GM21447 (cell line): ENCODE measurements around the gene GGTLC2.
"Not testable (repeated sequence)": the region's sequence is repeated elsewhere in the genome, so short reads cannot be mapped to it uniquely, and the experiment has no call there.

Experiments
- ATAC-seq: cut with Tn5 transposase; IDR thresholded peaks from one replicate; pipeline ENCODE4 v1.9.1; 2021; ENCODE audit not compliant: unreplicated experiment

Gene GGTLC2

DNA sequence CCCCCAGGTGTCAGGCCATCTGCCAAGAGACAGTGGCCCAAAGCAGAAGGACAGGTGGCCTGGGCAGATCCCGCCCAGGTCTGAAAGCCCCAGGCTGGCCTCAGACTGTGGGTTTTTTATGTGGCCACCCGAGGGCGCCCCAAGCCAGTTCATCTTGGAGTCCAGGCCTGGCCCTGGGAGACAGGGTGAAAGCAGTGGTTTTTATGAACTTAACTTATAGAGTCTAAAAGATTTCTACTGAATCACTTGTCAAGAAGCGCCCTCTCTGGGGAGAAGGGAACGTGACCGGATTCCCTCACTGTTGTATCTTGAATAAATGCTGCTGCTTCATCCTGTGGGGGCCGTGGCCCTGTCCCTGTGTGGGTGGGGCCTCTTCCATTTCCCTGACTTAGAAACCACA lies 8.2 kb upstream of the GGTLC2 start:
- ATAC-seq, result not testable (repeated sequence)

GRCh38 chr22:22638313-22638712 lies 6.1 kb upstream of the GGTLC2 start:
- not testable (repeated sequence) for ATAC-seq

DNA sequence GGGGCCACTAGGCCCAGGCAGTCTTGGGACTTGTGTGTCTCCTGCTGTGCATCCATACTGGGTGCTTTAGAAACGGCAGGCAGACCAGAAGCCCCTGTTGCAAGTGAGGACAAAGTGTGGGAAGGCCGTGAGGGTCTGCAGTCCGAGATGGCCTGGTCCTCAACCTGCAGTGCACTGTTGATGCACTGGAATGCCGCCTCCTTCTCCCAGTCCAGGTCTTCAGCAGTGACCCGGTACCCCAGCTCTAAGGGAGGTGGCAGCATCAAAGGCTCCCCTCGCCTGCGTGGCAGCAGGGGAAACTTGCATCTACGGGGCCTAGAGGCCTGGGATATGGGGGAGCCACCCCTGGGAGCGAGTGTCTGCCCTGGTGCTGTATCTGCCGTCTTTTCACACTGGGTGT lies 2.2 kb upstream of the GGTLC2 start:
- not testable (repeated sequence) for ATAC-seq

DNA sequence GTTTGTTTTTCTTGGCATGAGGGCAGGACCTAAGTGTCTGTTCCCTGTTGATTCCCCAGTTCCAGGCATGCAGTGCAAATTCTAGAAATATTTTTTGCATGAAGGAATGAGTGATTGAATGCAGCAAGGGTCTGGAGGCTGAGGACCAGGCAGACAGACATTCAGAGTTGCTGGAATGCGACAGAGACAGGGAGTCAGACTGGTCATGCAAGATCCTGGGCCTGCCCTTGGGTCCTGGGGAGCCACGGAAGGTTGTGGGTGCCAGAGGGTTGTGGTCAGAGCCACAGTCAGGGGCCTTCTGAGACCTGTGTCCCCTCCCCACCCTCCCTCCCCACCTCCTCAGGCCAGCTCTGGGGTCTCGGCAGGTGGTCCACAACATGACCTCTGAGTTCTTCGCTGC lies 1.6 kb downstream of the GGTLC2 start:
- not testable (repeated sequence) for ATAC-seq

- not testable (repeated sequence) for ATAC-seq
Measured at GRCh38 chr22:22647952-22648351, 3.5 kb downstream of the GGTLC2 start.

GRCh38 chr22:22648863-22649536 lies 4.6 kb downstream of the GGTLC2 start:
- not testable (repeated sequence) for ATAC-seq

DNA sequence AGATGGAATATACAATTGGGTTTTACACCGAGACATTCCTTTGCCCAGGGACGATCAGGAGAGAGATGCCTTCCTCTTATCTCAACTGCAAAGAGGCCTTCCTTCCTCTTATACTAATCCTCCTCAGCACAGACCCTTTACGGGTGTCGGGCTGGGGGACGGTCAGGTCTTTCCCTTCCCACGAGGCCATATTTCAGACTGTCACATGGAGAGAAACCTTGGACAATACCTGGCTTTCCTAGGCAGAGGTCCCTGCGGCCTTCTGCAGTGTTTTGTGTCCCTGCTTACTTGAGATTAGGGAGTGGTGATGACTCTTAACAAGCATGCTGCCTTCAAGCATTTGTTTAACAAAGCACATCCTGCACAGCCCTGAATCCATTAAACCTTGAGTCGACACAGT lies 5.3 kb downstream of the GGTLC2 start:
- ATAC-seq, result not testable (repeated sequence)

DNA sequence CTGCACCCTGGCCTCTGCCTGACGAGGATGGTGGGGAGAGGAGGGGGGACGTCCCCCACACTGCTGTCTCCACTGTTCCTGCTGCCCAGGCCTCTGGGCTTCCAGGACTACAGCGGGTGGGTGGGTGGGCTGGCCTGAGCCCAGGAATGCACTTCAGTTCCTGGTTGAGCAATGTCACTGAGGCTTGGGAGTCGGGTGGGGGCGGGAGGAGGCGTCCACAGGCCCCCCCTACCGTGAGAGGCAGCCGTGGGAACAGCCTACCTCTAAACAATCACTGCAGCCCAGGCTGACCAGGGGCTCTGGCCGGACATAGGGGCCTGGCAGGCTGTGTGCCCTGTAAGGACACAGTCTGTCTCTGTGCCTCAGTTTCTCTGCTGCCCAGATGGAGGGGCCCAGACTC lies 6.0 kb downstream of the GGTLC2 start:
- ATAC-seq, result not testable (repeated sequence)

- not testable (repeated sequence) for ATAC-seq
Measured at GRCh38 chr22:22650803-22651515, 6.5 kb downstream of the GGTLC2 start.

DNA sequence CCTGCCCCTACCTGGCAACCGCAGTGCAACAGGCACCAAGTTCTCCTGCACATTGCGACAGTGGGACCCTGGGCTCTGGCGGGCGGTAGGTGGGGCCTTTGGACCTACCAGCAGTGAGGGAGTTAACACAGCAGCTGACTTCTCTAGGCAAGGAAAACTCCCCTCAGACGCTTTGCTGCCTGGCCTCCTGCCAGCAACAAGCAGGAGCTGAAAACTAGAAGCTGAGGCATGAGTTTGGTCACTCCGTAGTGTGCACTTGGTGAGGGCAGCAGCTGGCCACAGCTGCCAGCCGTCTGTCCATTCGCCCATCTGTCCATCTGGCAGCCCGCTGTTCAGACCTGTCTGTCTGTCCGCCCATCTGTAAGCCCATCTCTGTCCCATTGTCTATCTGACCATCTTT lies 7.2 kb downstream of the GGTLC2 start:
- ATAC-seq, result not testable (repeated sequence)

DNA sequence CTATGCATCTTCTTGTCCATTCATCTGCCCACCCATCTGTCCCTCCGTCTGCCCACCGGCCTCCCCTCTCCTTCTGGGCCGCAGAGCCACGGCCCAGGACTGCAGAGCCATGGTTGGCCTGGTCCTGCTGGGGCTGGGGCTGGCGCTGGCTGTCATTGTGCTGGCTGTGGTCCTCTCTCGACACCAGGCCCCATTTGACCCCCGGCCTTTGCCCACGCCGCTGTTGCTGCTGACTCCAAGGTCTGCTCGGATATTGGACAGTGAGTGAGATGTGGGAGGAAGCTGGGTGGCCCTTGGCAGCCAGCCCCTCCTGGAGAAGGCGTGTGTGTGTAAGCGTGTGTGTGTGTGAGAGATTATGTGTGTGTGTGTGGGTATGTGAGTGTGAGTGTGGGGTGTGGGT lies 7.7 kb downstream of the GGTLC2 start:
- not testable (repeated sequence) for ATAC-seq

- ATAC-seq, result not testable (repeated sequence)
Measured at GRCh38 chr22:22652573-22652972, 8.2 kb downstream of the GGTLC2 start.

DNA sequence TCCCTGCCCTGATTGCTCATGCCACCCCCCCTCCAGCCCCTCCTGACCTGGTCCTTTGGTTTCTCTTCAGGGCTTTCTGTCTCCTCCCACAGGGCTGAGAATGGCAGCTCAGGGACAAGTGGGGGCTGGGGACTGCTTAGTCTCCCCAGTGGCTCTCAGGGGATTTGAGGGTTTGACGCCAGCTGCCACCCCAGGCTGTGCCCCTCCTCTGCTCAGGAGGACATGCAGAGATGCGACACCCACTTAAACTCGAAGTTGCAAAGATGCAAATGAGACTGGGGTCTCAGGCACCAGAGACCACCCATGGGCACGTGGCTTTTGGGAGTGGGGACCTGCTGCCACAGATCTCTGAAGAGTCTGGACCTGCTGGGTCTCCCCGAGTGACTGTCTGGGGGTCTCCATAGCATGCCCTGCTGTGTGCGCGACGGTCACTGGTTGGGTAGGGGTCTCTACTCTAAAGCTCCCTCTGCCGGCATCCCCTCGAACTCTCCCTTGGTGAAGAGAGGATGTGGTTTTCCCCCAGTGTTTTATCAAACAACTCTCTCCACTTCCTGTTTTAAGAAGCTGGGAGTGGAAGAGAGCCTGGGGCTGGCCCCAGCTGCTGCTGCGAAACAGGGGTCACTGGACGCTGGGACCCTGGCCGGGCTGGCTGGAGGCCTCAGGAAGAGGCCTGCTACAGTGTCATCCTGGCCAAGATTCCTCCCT lies 9.4 kb downstream of the GGTLC2 start:
- not testable (repeated sequence) for ATAC-seq

GRCh38 chr22:22655452-22656290 lies 11.3 kb downstream of the GGTLC2 start:
- ATAC-seq, result no peak

- ATAC-seq, result no peak
Measured at GRCh38 chr22:22657712-22658111, 13.3 kb downstream of the GGTLC2 start.

DNA sequence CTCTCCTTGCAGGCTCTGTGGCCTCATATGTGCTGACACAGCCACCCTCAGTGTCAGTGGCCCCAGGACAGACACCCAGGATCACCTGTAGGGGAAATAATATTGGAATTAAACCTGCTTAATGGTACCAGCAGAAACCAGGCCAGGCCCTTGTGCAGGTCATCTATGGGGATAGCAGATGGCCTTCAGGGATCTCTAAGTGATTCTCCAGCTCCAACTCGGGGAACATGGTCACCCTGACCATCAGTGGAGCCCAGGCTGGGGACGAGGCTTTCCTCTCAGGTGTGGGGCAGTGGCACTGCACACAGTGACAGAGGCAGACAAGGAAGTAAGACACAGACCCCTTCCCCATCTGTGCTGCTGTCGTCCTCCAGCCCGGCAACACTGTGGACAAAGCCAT lies 16.9 kb downstream of the GGTLC2 start:
- no peak for ATAC-seq

DNA sequence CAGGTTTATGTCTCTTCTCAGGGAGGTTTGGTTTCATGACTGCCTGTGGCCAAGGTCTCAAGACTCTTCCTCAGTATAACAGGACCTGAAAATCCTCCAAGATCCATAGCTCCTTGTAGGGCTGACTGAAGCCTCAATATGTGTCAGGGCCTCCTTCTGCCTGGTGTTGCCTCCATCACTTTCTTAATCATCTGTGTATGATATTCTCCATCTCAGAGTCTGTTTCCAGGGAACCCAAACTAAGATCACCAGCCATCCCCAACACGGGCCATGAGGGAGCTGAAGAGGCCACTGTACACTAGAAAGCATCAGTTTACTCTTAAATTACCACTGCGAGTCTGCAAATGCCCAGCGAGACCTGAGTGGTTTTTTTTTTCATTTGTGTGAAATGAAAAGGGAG lies 17.7 kb downstream of the GGTLC2 start:
- ATAC-seq, result no peak

DNA sequence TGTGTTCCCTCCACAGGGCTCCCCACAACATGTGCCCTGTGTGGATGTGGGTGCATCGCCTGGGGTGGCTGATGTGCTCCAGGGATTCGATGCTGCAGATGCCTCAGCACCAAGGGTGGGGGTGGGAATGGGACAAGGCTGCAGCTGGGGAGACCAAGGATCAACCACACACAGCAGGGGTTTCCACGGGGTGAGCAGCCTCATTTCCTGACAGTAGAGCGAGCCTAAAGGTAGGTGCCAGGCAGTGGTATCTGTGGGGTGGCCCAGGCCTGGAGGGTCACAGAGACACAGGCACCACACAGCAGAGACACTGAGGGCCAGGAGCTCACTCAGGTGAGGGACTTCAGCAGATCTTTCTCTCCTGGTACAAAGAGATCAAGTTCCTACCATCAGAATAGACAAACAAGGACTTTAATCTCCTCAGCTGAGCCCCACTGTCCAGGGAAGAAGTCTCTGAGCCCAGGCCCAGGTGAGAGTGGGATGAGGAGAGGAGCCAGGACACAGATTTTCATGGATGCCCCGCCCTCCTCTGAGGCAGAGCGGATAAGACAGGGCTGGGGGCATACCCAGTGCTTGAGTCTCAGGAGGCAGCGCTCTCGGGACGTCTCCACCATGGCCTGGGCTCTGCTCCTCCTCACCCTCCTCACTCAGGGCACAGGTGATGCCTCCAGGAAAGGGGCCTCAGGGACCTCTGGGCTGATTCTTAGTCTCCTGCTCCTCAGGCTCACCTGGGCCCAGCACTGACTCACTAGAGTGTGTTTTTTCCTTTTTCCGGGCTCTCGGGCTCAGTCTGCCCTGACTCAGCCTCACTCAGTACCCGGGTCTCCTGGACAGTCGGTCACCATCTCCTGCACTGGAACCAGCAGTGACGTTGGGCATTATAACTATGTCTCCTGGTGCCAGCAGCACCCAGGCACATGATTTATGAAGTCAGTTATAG lies 19.7 kb downstream of the GGTLC2 start:
- ATAC-seq, result no peak

- no peak for ATAC-seq
Measured at GRCh38 chr22:22666307-22667091, 22.1 kb downstream of the GGTLC2 start.
